HG03175 (cell line): ENCODE results near the gene HOXB6.

Experiments used
- ATAC-seq: cut with Tn5 transposase; IDR thresholded peaks from one replicate; pipeline ENCODE4 v1.9.1; 2021; ENCODE audit warnings: mild to moderate bottlenecking, moderate library complexity; ENCODE audit not compliant: unreplicated experiment

The HOXB6 gene

GRCh38 chr17:48604770-48605329, at the start of gene HOXB6:
Gene HOXB6, minus strand, starts transcription at chr17:48604986. Its CDS starts 6,836 bp downstream, at chr17:48598150.
- no peak for ATAC-seq

GRCh38 chr17:48649741-48650140, 45.0 kb upstream of the HOXB6 start:
- ATAC-seq = no peak

GRCh38 chr17:48647963-48648245, 43.1 kb upstream of the HOXB6 start:
- ATAC-seq = no peak

GRCh38 chr17:48647103-48647962, 42.5 kb upstream of the HOXB6 start:
- ATAC-seq = no peak

GRCh38 chr17:48646183-48647102, 41.7 kb upstream of the HOXB6 start:
- ATAC-seq = no peak

GRCh38 chr17:48645639-48646182, 40.9 kb upstream of the HOXB6 start:
- no peak for ATAC-seq

- no peak for ATAC-seq
These were observed 40.2 kb upstream of the HOXB6 start for GRCh38 chr17:48644910-48645557.

GRCh38 chr17:48644159-48644558, 39.4 kb upstream of the HOXB6 start:
- no peak for ATAC-seq

- no peak for ATAC-seq
These were observed 38.9 kb upstream of the HOXB6 start for GRCh38 chr17:48643697-48644012.

GRCh38 chr17:48642843-48643696, 38.3 kb upstream of the HOXB6 start:
- ATAC-seq = no peak

- no peak for ATAC-seq
These were observed 37.5 kb upstream of the HOXB6 start for GRCh38 chr17:48642059-48642842.

GRCh38 chr17:48641541-48642058, 36.8 kb upstream of the HOXB6 start:
- ATAC-seq = no peak

- no peak for ATAC-seq
These were observed 36.0 kb upstream of the HOXB6 start for GRCh38 chr17:48640858-48641180.

- no peak for ATAC-seq
These were observed 35.4 kb upstream of the HOXB6 start for GRCh38 chr17:48639982-48640857.

- ATAC-seq = no peak
These were observed 34.4 kb upstream of the HOXB6 start for GRCh38 chr17:48639136-48639535.

GRCh38 chr17:48637323-48638260, 32.8 kb upstream of the HOXB6 start:
- no peak for ATAC-seq
